K562 (cell line): ENCODE data around the gene INSYN2B.

Experiments
- CTCF ChIP-seq, 3 experiments: IDR thresholded peaks in 2 of 3; conservative IDR thresholded peaks in 1 of 3; 2 replicates each; pipeline ENCODE4 v1.5.1; 2011 to 2012; ENCODE audit warnings: low read length in 3 of 3, mild to moderate bottlenecking in 3 of 3, control low read depth in 2 of 3, improper control_type of control experiment in 1 of 3, inconsistent platforms in 1 of 3, low read depth in 1 of 3, mixed read lengths in 1 of 3, moderate library complexity in 1 of 3; ENCODE audit not compliant: insufficient read depth in 2 of 3
- HES1 ChIP-seq: fragments of 450-650 bp; IDR thresholded peaks from 2 replicates; pipeline ENCODE4 v1.6.1; 2016; ENCODE audit warnings: low read depth, mild to moderate bottlenecking, moderate library complexity
- NR4A1 ChIP-seq, 2 experiments: fragments of 250-450 bp in 1 of 2; fragments of 450-650 bp in 1 of 2; sonication (Bioruptor Pico) in 1 of 2; IDR thresholded peaks; 2 replicates each; pipeline versions ENCODE4 v1.4.0 to v1.6.1; 2016 to 2020; ENCODE audit warnings: mild to moderate bottlenecking in 2 of 2, missing compliant biosample characterization in 1 of 2, missing genetic modification characterization in 1 of 2, moderate library complexity in 1 of 2
- RNF219 ChIP-seq: fragments of 250-450 bp; sonication (Bioruptor Pico); IDR thresholded peaks from 2 replicates; pipeline ENCODE4 v1.5.0; 2022; ENCODE audit warnings: mild to moderate bottlenecking

GRCh38 chr5:169904508-169904907 is 75.8 kb downstream of the INSYN2B start:
- TF ChIP-seq RNF219 (CRISPR knock-in tag), result no peak
- no peak for TF ChIP-seq CTCF (IDR thresholded peaks at IDR 0.05 in 2 of 3, conservative IDR thresholded peaks at IDR 0.05 in 1 of 3; ENCODE audit: insufficient read depth in 2 of 3, low read depth in 1 of 3, low read length in 3 of 3)
- TF ChIP-seq NR4A1 (CRISPR knock-in tag; IDR thresholded peaks at IDR 0.05), result no peak
- TF ChIP-seq NR4A1 (tag; IDR thresholded peaks at IDR 0.05), result no peak
- TF ChIP-seq HES1, result no peak
